Mesendoderm (in vitro differentiated cells): ENCODE data around the gene CT45A2.
"Not testable (repeated sequence)": the region's sequence is repeated elsewhere in the genome, so short reads cannot be mapped to it uniquely, and the experiment has no call there.

Experiments
- DNase-seq: peaks from one replicate; pipeline ENCODE4 v3.0.0; 2013
- H2AK5ac ChIP-seq: 2 replicates; pipeline ENCODE4 v1.6.1; 2013; ENCODE audit warnings: low read length, inconsistent platforms
- H2BK120ac ChIP-seq: 2 replicates; pipeline ENCODE4 v1.6.1; 2013; ENCODE audit warnings: low read depth, mild to moderate bottlenecking, low read length, moderate library complexity, mixed read lengths
- H2BK15ac ChIP-seq: replicated peaks from 2 replicates; pipeline ENCODE4 v1.6.1; 2013; ENCODE audit warnings: low read depth, mild to moderate bottlenecking, moderate library complexity
- H2BK5ac ChIP-seq: 2 replicates; pipeline ENCODE4 v1.6.1; 2013; ENCODE audit warnings: low read length, inconsistent platforms
- H3K18ac ChIP-seq: 2 replicates; pipeline ENCODE4 v1.6.1; 2013; ENCODE audit warnings: mild to moderate bottlenecking, low read length, mixed read lengths
- H3K23ac ChIP-seq: one replicate; pipeline ENCODE4 v1.6.1; 2013; ENCODE audit warnings: low read length
- H3K27ac ChIP-seq: 2 replicates; pipeline ENCODE4 v1.5.1; 2013; ENCODE audit warnings: low read depth, mild to moderate bottlenecking, inconsistent platforms, low read length, moderate library complexity
- H3K27me3 ChIP-seq: 2 replicates; pipeline ENCODE4 v1.6.1; 2013; ENCODE audit warnings: low read length, control low read depth, mild to moderate bottlenecking, inconsistent platforms; ENCODE audit not compliant: insufficient read depth, poor library complexity
- H3K36me3 ChIP-seq: 2 replicates; pipeline ENCODE4 v1.6.1; 2013; ENCODE audit warnings: low read length, inconsistent platforms; ENCODE audit not compliant: control insufficient read depth, insufficient read depth
- H3K4ac ChIP-seq: one replicate; pipeline ENCODE4 v1.6.1; 2013; ENCODE audit warnings: low read depth, mild to moderate bottlenecking, low read length, moderate library complexity
- H3K4me1 ChIP-seq: 2 replicates; pipeline ENCODE4 v1.6.1; 2013; ENCODE audit warnings: low read depth, low read length, inconsistent platforms; ENCODE audit not compliant: control insufficient read depth
- H3K4me2 ChIP-seq: 2 replicates; pipeline ENCODE4 v1.6.1; 2013; ENCODE audit warnings: low read length
- H3K4me3 ChIP-seq: 2 replicates; pipeline ENCODE4 v1.5.1; 2013; ENCODE audit warnings: mild to moderate bottlenecking, low read length
- H3K56ac ChIP-seq: one replicate; pipeline ENCODE4 v1.6.1; 2013; ENCODE audit warnings: low read length
- H3K79me1 ChIP-seq: 2 replicates; pipeline ENCODE4 v1.6.1; 2013; ENCODE audit warnings: low read length, inconsistent platforms
- H3K79me2 ChIP-seq: 2 replicates; pipeline ENCODE4 v1.6.1; 2013; ENCODE audit warnings: mild to moderate bottlenecking, low read length; ENCODE audit not compliant: control insufficient read depth, insufficient read depth
- H3K9ac ChIP-seq: 2 replicates; pipeline ENCODE4 v1.6.1; 2013; ENCODE audit warnings: low read length, inconsistent platforms
- H4K5ac ChIP-seq: one replicate; pipeline ENCODE4 v1.6.1; 2013; ENCODE audit warnings: low read length
- H4K8ac ChIP-seq: one replicate; pipeline ENCODE4 v1.6.1; 2013; ENCODE audit warnings: low read depth, mild to moderate bottlenecking, control low read depth, low read length, moderate library complexity
- WGBS: extraction: QIAGEN DNeasy Blood & Tissue Kit; methylation state at CpG from one replicate; pipeline ENCODE4 v1.1.7; 2013; ENCODE audit warnings: low lambda C conversion rate, missing lambda C conversion rate; ENCODE audit not compliant: insufficient coverage; ENCODE audit errors: extremely low coverage; 5-methylcytosine and 5-hydroxymethylcytosine counted together

Gene CT45A2

DNA sequence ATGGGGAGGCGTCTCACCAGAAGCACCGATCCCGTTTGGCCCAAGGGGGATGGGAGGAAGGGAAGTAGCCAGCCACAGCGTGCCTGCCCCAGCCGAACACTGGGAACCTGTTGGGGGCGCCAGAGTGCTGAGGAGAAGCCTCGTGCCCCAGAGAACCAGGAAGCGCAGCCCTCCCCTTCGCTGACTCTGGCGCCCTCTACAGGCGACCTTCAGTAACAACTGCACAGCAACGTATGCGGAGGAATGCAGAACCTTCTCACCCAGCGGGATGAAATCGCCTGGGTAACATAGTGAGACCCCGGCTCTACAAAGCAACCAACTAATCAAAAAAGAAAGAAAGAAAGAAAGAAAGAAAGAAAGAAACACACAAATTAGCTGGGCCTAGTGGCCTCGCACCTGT, 51.7 kb downstream of the CT45A2 start, which contains the start of gene CT45A3:
CT45A3 (minus strand) TSS at position 101 of the 400 bp plus-strand sequence. CDS start 3,747 bp downstream, outside the sequence.
- H4K8ac ChIP-seq, H2BK5ac ChIP-seq, H3K9ac ChIP-seq, H3K4me1 ChIP-seq, H4K5ac ChIP-seq, H3K79me1 ChIP-seq, H3K23ac ChIP-seq, H3K79me2 ChIP-seq, H3K4me3 ChIP-seq, H3K56ac ChIP-seq, H3K18ac ChIP-seq, H3K4ac ChIP-seq, DNase-seq, H3K36me3 ChIP-seq, H2BK15ac ChIP-seq, H3K4me2 ChIP-seq, H3K27me3 ChIP-seq, H2AK5ac ChIP-seq, H2BK120ac ChIP-seq, H3K27ac ChIP-seq: not testable (repeated sequence)
- WGBS = no CpG with 5 or more reads among the region's 17 CpGs
